ENCODE measurements around the gene ZDHHC22.
A peak's percentile ranks its signal among the peaks of the same experiment; 100 is the strongest.

ZDHHC22 gene

DNA sequence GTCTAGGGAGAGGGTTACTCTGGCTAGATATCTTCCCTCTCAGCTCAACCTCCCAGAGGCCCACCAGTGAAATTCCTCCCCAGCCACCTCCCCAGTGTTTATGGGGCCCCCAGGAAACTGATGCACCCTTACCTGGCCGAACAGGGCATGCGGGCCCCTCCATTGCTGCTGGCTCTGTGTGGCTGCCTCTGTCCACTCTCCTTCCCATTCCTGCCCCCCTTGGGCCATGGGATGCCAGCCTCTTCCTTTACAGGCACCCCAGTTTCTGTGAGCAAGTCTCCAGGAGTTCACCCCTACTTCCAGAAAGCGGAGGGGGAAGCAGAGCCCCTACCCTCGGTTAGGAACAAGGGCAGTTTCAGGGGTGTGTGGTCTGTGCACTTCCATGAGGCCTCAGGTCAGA is 19.4 kb upstream of the ZDHHC22 start:
- Histone ChIP-seq H3K36me3 (replicated peaks) (no peaks in the 10 kb centered on the region), H3K4me3 (ENCODE audit: low read depth, low read length) (no peak overlapping the region), H3K27me3 (replicated peaks) (peaks cover 1% of the 10 kb centered on the region), H3K27ac (no peak overlapping the region)
- TF ChIP-seq, protein P1, sequence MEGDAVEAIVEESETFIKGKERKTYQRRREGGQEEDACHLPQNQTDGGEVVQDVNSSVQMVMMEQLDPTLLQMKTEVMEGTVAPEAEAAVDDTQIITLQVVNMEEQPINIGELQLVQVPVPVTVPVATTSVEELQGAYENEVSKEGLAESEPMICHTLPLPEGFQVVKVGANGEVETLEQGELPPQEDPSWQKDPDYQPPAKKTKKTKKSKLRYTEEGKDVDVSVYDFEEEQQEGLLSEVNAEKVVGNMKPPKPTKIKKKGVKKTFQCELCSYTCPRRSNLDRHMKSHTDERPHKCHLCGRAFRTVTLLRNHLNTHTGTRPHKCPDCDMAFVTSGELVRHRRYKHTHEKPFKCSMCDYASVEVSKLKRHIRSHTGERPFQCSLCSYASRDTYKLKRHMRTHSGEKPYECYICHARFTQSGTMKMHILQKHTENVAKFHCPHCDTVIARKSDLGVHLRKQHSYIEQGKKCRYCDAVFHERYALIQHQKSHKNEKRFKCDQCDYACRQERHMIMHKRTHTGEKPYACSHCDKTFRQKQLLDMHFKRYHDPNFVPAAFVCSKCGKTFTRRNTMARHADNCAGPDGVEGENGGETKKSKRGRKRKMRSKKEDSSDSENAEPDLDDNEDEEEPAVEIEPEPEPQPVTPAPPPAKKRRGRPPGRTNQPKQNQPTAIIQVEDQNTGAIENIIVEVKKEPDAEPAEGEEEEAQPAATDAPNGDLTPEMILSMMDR (IDR thresholded peaks at IDR 0.05; ENCODE audit: low read depth, low read length, missing control alignments): no peak
- in situ Hi-C loops (cut with HindIII; ENCODE audit: low pct_ligation_motif_present, low sequenced_read_pairs): no loop called here
- DNase-seq: no peak

DNA sequence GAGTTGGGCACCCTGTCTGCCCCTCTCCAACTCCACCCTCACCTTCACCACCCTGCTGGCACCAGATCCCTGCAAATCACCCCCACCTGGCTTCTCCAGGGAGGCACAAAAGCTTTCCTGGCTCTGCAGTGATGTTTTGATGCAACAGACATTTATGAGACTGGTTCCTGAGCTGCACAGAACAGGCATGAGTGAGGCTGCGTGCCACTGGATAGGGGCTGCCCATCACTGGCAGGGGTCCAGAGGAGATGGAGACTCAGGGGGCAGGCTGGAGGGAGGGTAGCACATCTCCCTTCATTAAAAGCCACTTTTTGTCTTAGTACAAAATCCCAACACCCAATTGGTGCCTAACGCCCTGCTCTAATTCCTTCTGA is 17.3 kb upstream of the ZDHHC22 start:
- Histone ChIP-seq H3K27me3 (replicated peaks) (peaks cover 8% of the 10 kb centered on the region), H3K4me3 (ENCODE audit: low read depth, low read length) (no peak overlapping the region), H3K36me3 (replicated peaks) (no peaks in the 10 kb centered on the region), H3K27ac (no peak overlapping the region)
- DNase-seq: no peak
- in situ Hi-C loops (cut with HindIII; ENCODE audit: low pct_ligation_motif_present, low sequenced_read_pairs): no loop called here
- TF ChIP-seq, protein P1 (IDR thresholded peaks at IDR 0.05; ENCODE audit: low read depth, low read length, missing control alignments): no peak

DNA sequence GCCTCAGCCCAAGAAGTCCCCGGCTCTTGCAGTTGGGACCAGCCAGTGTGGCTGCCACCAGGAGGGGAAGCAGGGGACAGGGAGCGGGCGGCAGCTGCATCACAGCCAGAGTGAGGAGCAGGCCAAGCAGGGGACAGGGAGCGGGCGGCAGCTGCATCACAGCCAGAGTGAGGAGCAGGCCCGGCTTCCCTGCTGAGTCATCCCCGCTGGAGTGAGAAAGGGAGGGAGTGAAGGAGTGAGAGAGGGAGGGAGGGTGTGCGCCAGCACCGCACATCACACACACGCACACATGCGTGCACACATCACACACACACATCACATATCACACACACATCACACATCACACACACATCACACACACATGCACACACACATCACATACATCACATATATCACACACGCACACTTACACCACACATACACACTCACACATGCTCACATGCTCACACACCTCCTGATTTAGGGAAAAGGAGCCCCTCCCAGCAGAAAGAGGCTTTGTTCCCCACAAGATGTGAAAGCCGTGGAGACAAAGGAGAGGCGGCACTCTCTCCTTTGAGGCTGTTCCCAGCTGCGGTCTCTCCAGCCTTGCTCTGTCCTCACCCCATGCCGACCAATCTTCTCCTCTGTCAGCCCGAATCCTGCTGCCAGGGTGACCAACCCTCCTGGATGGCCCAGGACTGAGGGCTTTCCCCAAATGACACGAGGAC is 16.7 kb upstream of the ZDHHC22 start:
- H3K27me3 ChIP-seq (replicated peaks): peaks cover 10% of the 10 kb centered on the region
- no peak overlapping the region for H3K4me3 ChIP-seq (ENCODE audit: low read depth, low read length)
- H3K36me3 ChIP-seq (replicated peaks): no peaks in the 10 kb centered on the region
- TF ChIP-seq, protein P1 (IDR thresholded peaks at IDR 0.05; ENCODE audit: low read depth, low read length, missing control alignments): no peak
- H3K27ac ChIP-seq: no peak overlapping the region
- DNase-seq: peak; percentile 57
- in situ Hi-C loops (cut with HindIII; ENCODE audit: low pct_ligation_motif_present, low sequenced_read_pairs): no loop called here

DNA sequence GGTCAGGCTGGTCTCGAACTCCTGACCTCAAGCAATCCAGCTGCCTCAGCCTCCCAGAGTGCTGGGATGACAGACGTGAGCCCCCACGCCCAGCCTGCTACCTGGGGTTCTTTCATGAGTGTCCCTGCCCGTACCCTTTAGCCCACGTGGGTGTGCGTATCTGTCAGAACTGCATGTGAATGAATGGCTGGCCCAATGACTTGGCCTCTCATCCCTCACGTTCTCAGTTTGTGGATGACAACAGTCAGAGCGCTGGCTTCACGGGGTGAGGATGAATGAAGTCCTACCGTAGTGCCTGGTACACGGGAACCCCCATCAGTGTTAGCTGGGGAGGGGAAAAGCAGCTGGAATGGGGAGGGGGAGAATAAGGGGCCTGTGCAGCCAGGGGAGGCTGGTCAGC is 16.1 kb upstream of the ZDHHC22 start:
- no peak for DNase-seq
- no peaks in the 10 kb centered on the region for H3K36me3 ChIP-seq (replicated peaks)
- H3K4me3 ChIP-seq (ENCODE audit: low read depth, low read length): no peak overlapping the region
- TF ChIP-seq, protein P1 (IDR thresholded peaks at IDR 0.05; ENCODE audit: low read depth, low read length, missing control alignments): no peak
- in situ Hi-C loops (cut with HindIII; ENCODE audit: low pct_ligation_motif_present, low sequenced_read_pairs): no loop called here
- H3K27ac ChIP-seq: no peak overlapping the region
- peaks cover 10% of the 10 kb centered on the region for H3K27me3 ChIP-seq (replicated peaks)

DNA sequence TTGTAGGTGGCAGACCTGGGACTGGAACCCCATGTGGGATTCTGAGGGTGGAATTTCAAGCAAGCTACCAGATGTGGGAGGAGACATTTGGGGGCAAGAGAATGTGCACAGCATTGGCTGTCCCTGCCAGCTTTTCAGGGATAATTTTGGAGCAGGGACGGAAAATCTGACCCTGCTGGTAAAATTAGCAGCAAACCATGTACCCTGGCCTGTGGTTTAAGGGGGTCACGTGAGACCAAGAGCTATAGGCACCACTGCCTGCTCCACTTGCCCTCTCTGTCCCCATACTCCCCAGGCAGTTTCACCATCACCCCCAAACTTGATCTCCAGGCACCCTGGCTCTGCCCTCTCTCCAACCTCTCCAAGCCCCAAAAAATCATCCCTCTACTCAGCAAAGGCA is 13.5 kb upstream of the ZDHHC22 start:
- no peaks in the 10 kb centered on the region for H3K36me3 ChIP-seq (replicated peaks)
- H3K27ac ChIP-seq: no peak overlapping the region
- TF ChIP-seq, protein P1 (IDR thresholded peaks at IDR 0.05; ENCODE audit: low read depth, low read length, missing control alignments): no peak
- peaks cover 9% of the 10 kb centered on the region for H3K27me3 ChIP-seq (replicated peaks)
- in situ Hi-C loops (cut with HindIII; ENCODE audit: low pct_ligation_motif_present, low sequenced_read_pairs): no loop called here
- no peak overlapping the region for H3K4me3 ChIP-seq (ENCODE audit: low read depth, low read length)
- no peak for DNase-seq

DNA sequence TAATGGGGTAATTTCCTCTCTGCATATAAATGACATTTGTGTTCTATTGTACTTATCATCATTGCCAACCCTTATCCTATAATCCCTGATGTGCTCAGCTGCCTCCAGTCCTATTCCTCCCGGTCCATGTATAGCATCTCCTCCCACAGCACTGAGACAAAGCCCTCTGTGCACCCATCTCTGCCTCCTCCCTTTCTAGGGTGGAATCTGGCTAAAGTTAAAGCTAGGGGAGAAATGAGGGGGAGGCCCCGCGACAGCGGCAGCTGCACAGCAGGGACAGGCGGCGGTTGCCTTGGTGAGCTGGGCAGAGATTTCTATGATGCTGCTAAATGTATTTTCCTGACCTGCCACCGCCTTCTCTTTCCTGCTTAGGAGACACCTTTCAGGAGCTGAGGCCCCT is 12.8 kb upstream of the ZDHHC22 start:
- Histone ChIP-seq H3K4me3 (ENCODE audit: low read depth, low read length) (no peak overlapping the region), H3K27ac (no peak overlapping the region), H3K27me3 (replicated peaks) (peaks cover 11% of the 10 kb centered on the region), H3K36me3 (replicated peaks) (no peaks in the 10 kb centered on the region)
- in situ Hi-C loops (cut with HindIII; ENCODE audit: low pct_ligation_motif_present, low sequenced_read_pairs): no loop called here
- DNase-seq: no peak
- TF ChIP-seq, protein P1 (IDR thresholded peaks at IDR 0.05; ENCODE audit: low read depth, low read length, missing control alignments): no peak

Measured in brain microvascular endothelial cell (primary cell).